HepG2 (cell line): Measurements from ENCODE around the gene EED. TPM values are rescaled to one million over a fixed set of nuclear protein-coding genes. Genes with fewer than 3 reads are reported as not detected.
A peak's percentile ranks its signal among the peaks of the same experiment; 100 is the strongest.

Experiments
- CREM ChIP-seq, 2 experiments: sonication (generic) in 1 of 2; formaldehyde crosslinking in 1 of 2; IDR thresholded peaks; 2 replicates each; pipeline versions ENCODE4 v1.4.0 to v1.6.1; 2016 to 2020; ENCODE audit warnings: antibody characterized with exemption in 1 of 2, mild to moderate bottlenecking in 1 of 2, missing genetic modification reagents in 1 of 2
- PAWR ChIP-seq: sonication (generic); formaldehyde crosslinking; IDR thresholded peaks from 2 replicates; pipeline ENCODE4 v1.4.0; 2020; ENCODE audit warnings: missing genetic modification reagents, mild to moderate bottlenecking, borderline replicate concordance
- PHB2 ChIP-seq: fragments of 450-650 bp; IDR thresholded peaks from 2 replicates; pipeline ENCODE4 v1.6.1; 2018; ENCODE audit not compliant: partially characterized antibody
- ZIK1 ChIP-seq: sonication (generic); formaldehyde crosslinking; IDR thresholded peaks from 2 replicates; pipeline ENCODE4 v1.5.0; 2020; ENCODE audit warnings: mild to moderate bottlenecking, low read depth, missing genetic modification reagents, borderline replicate concordance
- ZNF577 ChIP-seq: sonication (generic); formaldehyde crosslinking; IDR thresholded peaks from 2 replicates; pipeline ENCODE4 v1.4.0; 2020; ENCODE audit warnings: mild to moderate bottlenecking, low read depth, missing genetic modification reagents, borderline replicate concordance
- ZNF670 ChIP-seq: sonication (generic); formaldehyde crosslinking; IDR thresholded peaks from 2 replicates; pipeline ENCODE4 v1.8.0; 2022; ENCODE audit warnings: mild to moderate bottlenecking, missing genetic modification reagents, borderline replicate concordance
- polyA plus RNA-seq, 8 experiments: library from polyadenylated mRNA; depleted of rRNA in 3 of 8; stranded (reverse) in 7 of 8; unstranded in 1 of 8; fragments of >200 nt; fragmentation: Illumina TruSeq in 4 of 8; extraction: Trizol in 4 of 8; gene quantifications; 2 replicates each; pipeline versions ENCODE4 v1.2.1 to v1.2.3, GENCODE V29; 2011 to 2016; ENCODE audit warnings: low read depth in 4 of 8, missing spikeins in 1 of 8, mixed read lengths in 1 of 8; ENCODE audit not compliant: insufficient read depth in 1 of 8
- total RNA-seq, 5 experiments: library from RNA; depleted of rRNA; stranded (reverse); fragments of >200 nt; fragmentation: Illumina TruSeq; extraction: Trizol; gene quantifications; 2 replicates each; pipeline ENCODE4 v1.2.3, GENCODE V29; 2016; ENCODE audit warnings: low read depth in 1 of 5
- TF ChIP-seq, protein P1 (sequence below): sonication (generic); formaldehyde crosslinking; IDR thresholded peaks from 2 replicates; pipeline ENCODE4 v1.8.1; 2023; ENCODE audit warnings: missing genetic modification reagents, inconsistent platforms, borderline replicate concordance
- TF ChIP-seq, protein P2 (sequence below): sonication (generic); formaldehyde crosslinking; conservative IDR thresholded peaks from 2 replicates; pipeline ENCODE4 v1.8.0; 2022; ENCODE audit warnings: missing genetic modification reagents
- TF ChIP-seq, protein P3 (sequence below): sonication (generic); formaldehyde crosslinking; IDR thresholded peaks from 2 replicates; pipeline ENCODE4 v1.8.0; 2022; ENCODE audit warnings: missing genetic modification reagents, mild to moderate bottlenecking, moderate library complexity, borderline replicate concordance
- TF ChIP-seq, protein P4 (sequence below): IDR thresholded peaks from 2 replicates; pipeline ENCODE4 v1.6.1; 2016; ENCODE audit warnings: control low read depth

EED gene
- total and polyA plus RNA-seq, 2 of the 13 experiments (the other 11 are each of a cell fraction or from before 2014, with no cell fraction given) = 11.0 to 28.4 TPM

DNA sequence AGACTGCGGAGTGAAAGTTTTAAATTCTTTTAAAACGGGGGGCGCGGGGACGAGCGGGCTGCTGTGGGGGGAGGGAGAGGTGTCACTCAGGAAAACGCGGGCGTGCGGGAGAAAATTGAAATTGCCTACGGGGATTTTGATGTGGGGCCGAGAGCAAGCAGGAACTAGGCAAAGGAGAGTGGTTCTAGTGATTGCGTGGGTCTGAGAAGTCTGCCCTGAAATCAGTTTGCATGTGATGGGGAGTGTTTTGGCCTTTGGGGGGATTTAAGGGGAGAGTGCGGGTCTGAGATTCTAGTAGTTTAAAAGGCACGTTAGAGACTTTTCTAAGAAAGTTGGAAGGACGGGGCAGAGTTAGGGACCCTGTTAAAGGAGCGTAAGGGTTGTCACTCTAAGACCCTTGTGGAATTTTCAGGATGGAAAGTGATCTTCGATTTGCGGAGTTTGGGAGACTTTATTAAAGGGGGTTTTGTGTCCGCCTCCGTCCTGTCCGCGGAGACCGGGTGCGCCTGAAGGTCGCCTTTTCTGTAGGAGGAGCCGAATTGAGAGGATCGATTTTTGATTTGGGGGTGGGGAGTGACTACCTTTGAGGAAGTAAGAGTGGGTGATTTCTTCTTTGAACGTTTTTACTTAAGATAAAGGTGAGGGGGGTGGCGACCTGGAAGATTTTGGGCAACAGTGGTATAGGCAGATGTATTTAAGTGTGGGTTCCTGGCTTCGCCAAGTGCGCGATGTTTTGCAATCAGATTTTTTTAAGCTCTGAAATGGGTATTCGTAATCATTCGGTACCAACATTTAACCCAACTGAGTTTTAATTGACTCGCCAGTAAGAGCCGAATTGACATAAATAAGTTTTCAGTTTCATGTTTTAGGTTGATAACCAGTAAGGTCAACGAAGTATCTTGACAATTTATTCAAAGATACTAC lies 1.1 kb downstream of the EED start (continued):
- TF ChIP-seq CREM (IDR thresholded peaks at IDR 0.05) = peak; percentile 20; the same call in 1 of the 2 replicates
- TF ChIP-seq CREM (CRISPR knock-in tag; IDR thresholded peaks at IDR 0.05) = no peak
- TF ChIP-seq, protein P1, sequence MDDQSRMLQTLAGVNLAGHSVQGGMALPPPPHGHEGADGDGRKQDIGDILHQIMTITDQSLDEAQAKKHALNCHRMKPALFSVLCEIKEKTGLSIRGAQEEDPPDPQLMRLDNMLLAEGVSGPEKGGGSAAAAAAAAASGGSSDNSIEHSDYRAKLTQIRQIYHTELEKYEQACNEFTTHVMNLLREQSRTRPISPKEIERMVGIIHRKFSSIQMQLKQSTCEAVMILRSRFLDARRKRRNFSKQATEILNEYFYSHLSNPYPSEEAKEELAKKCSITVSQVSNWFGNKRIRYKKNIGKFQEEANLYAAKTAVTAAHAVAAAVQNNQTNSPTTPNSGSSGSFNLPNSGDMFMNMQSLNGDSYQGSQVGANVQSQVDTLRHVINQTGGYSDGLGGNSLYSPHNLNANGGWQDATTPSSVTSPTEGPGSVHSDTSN (CRISPR knock-in tag) = 0 out of 2 replicates have a peak, but pooled peaks have one; percentile 6
- TF ChIP-seq, protein P2, sequence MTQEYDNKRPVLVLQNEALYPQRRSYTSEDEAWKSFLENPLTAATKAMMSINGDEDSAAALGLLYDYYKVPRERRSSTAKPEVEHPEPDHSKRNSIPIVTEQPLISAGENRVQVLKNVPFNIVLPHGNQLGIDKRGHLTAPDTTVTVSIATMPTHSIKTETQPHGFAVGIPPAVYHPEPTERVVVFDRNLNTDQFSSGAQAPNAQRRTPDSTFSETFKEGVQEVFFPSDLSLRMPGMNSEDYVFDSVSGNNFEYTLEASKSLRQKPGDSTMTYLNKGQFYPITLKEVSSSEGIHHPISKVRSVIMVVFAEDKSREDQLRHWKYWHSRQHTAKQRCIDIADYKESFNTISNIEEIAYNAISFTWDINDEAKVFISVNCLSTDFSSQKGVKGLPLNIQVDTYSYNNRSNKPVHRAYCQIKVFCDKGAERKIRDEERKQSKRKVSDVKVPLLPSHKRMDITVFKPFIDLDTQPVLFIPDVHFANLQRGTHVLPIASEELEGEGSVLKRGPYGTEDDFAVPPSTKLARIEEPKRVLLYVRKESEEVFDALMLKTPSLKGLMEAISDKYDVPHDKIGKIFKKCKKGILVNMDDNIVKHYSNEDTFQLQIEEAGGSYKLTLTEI (CRISPR knock-in tag) = no peak
- TF ChIP-seq, protein P3, sequence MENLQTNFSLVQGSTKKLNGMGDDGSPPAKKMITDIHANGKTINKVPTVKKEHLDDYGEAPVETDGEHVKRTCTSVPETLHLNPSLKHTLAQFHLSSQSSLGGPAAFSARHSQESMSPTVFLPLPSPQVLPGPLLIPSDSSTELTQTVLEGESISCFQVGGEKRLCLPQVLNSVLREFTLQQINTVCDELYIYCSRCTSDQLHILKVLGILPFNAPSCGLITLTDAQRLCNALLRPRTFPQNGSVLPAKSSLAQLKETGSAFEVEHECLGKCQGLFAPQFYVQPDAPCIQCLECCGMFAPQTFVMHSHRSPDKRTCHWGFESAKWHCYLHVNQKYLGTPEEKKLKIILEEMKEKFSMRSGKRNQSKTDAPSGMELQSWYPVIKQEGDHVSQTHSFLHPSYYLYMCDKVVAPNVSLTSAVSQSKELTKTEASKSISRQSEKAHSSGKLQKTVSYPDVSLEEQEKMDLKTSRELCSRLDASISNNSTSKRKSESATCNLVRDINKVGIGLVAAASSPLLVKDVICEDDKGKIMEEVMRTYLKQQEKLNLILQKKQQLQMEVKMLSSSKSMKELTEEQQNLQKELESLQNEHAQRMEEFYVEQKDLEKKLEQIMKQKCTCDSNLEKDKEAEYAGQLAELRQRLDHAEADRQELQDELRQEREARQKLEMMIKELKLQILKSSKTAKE (CRISPR knock-in tag) = 0 out of 2 replicates have a peak, but pooled peaks have one; percentile 2
- TF ChIP-seq PAWR = no peak
- TF ChIP-seq ZIK1 = no peak
- TF ChIP-seq, protein P4, sequence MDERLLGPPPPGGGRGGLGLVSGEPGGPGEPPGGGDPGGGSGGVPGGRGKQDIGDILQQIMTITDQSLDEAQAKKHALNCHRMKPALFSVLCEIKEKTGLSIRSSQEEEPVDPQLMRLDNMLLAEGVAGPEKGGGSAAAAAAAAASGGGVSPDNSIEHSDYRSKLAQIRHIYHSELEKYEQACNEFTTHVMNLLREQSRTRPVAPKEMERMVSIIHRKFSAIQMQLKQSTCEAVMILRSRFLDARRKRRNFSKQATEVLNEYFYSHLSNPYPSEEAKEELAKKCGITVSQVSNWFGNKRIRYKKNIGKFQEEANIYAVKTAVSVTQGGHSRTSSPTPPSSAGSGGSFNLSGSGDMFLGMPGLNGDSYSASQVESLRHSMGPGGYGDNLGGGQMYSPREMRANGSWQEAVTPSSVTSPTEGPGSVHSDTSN = 0 out of 2 replicates have a peak, but pooled peaks have one; percentile 41
- no peak for TF ChIP-seq ZNF577 (CRISPR knock-in tag)
- TF ChIP-seq ZNF670 = no peak
- no peak for TF ChIP-seq PHB2
